Thyroid gland (tissue), 4 donors: ENCODE measurements around the gene XPO4. TPM values are rescaled to one million over a fixed set of nuclear protein-coding genes. Genes with fewer than 3 reads are reported as not detected.

Experiments
- total RNA-seq, 4 donors: library from RNA; depleted of rRNA; stranded (reverse); fragments of >200 nt; gene quantifications; one replicate each; pipeline ENCODE4 v1.2.3, GENCODE V29; 2016

XPO4 gene
- total RNA-seq, 4 donors from 2014 or later, result 15.7 to 30.8 (median 29.1) TPM

Other genes with a start within 250 kb of the XPO4 start
- gene IL17D, start 199.0 kb downstream of the XPO4 start, total RNA-seq, result 1 to 10 TPM; 2.7 to 6.5 (median 4.8) TPM
- 10 to 100 TPM in 2 of 4 donors, 1 to 10 TPM in 2; 7.5 to 15.2 (median 10.3) TPM for gene EEF1AKMT1, start 128.8 kb downstream of the XPO4 start, total RNA-seq
- gene LATS2, start 158.8 kb upstream of the XPO4 start, total RNA-seq, result 10 to 100 TPM; 33.0 to 69.6 (median 37.5) TPM
- gene SAP18, start 237.4 kb upstream of the XPO4 start, total RNA-seq, result 100 to 1,000 TPM in 1 of 4 donors, 10 to 100 TPM in 3; 70.8 to 162 (median 88.6) TPM